Activated T-cell treated with anti-CD3 and anti-CD28 coated beads for 24 hours (primary cell): ENCODE results near the gene SLC27A3.

Experiments used
- DNase-seq: peaks from one replicate; pipeline ENCODE4 v3.0.0-alpha.2; 2020; ENCODE audit warnings: low read depth

SLC27A3 gene

GRCh38 chr1:153799566-153800465 lies 24.6 kb downstream of the SLC27A3 start:
- DNase-seq = no peak

- no peak for DNase-seq
Measured at GRCh38 chr1:153800516-153800915, 25.3 kb downstream of the SLC27A3 start.

GRCh38 chr1:153801028-153801625 lies 25.9 kb downstream of the SLC27A3 start:
- no peak for DNase-seq

- DNase-seq = no peak
Measured at GRCh38 chr1:153801786-153802697, 26.8 kb downstream of the SLC27A3 start.

- DNase-seq = no peak
Measured at GRCh38 chr1:153803470-153804056, 28.4 kb downstream of the SLC27A3 start.

GRCh38 chr1:153804112-153804511 lies 28.9 kb downstream of the SLC27A3 start:
- DNase-seq = no peak

GRCh38 chr1:153805042-153805745 lies 30.0 kb downstream of the SLC27A3 start:
- DNase-seq = peak; percentile 58

GRCh38 chr1:153805886-153806719 lies 30.9 kb downstream of the SLC27A3 start:
- no peak for DNase-seq

- no peak for DNase-seq
Measured at GRCh38 chr1:153816283-153816889, 41.2 kb downstream of the SLC27A3 start.

GRCh38 chr1:153818876-153819275 lies 43.7 kb downstream of the SLC27A3 start:
- DNase-seq = no peak

GRCh38 chr1:153827168-153827964 lies 52.2 kb downstream of the SLC27A3 start:
- DNase-seq = no peak
